Hepatocyte (in vitro differentiated cells): ENCODE results near the gene GCG. TPM values are rescaled to one million over a fixed set of nuclear protein-coding genes. Genes with fewer than 3 reads are reported as not detected.
A peak's percentile ranks its signal among the peaks of the same experiment; 100 is the strongest.

Experiments used
- DNase-seq: peaks from one replicate; pipeline ENCODE4 v3.0.0-alpha.2; 2016; ENCODE audit warnings: low spot score
- H2AFZ ChIP-seq: fragments of 200-600 bp; sonication (generic); 2 replicates; pipeline ENCODE4 v1.6.0; 2016; ENCODE audit warnings: antibody characterized with exemption, mild to moderate bottlenecking
- H3K27ac ChIP-seq: fragments of 200-600 bp; sonication (generic); 2 replicates; pipeline ENCODE4 v1.5.1; 2016; ENCODE audit warnings: mild to moderate bottlenecking
- H3K27me3 ChIP-seq: fragments of 200-600 bp; sonication (generic); 2 replicates; pipeline ENCODE4 v1.6.1; 2016
- H3K36me3 ChIP-seq: fragments of 200-600 bp; sonication (generic); replicated peaks from 2 replicates; pipeline ENCODE4 v1.5.1; 2016; ENCODE audit warnings: low read depth; ENCODE audit not compliant: insufficient read depth
- H3K4me1 ChIP-seq: fragments of 200-600 bp; sonication (generic); 2 replicates; pipeline ENCODE4 v1.5.1; 2016; ENCODE audit warnings: mild to moderate bottlenecking, moderate library complexity; ENCODE audit not compliant: insufficient read depth
- H3K4me2 ChIP-seq: fragments of 200-600 bp; sonication (generic); 2 replicates; pipeline ENCODE4 v1.6.0; 2016
- H3K4me3 ChIP-seq: fragments of 200-600 bp; sonication (generic); 2 replicates; pipeline ENCODE4 v1.5.1; 2016; ENCODE audit warnings: mild to moderate bottlenecking
- H3K79me2 ChIP-seq: fragments of 200-600 bp; sonication (generic); 2 replicates; pipeline ENCODE4 v1.6.0; 2017; ENCODE audit warnings: mild to moderate bottlenecking
- H3K9me2 ChIP-seq: fragments of 200-600 bp; sonication (generic); replicated peaks from 2 replicates; pipeline ENCODE4 v1.6.0; 2017; ENCODE audit warnings: mild to moderate bottlenecking; ENCODE audit not compliant: insufficient read depth
- H3K9me3 ChIP-seq: fragments of 200-600 bp; sonication (generic); 2 replicates; pipeline ENCODE4 v1.5.1; 2016; ENCODE audit warnings: low read depth, mild to moderate bottlenecking
- H4K20me1 ChIP-seq: fragments of 200-600 bp; sonication (generic); 2 replicates; pipeline ENCODE4 v1.6.0; 2016; ENCODE audit warnings: mild to moderate bottlenecking; ENCODE audit not compliant: insufficient read depth, poor library complexity, severe bottlenecking
- CTCF ChIP-seq: fragments of 200-600 bp; sonication (generic); IDR thresholded peaks from 2 replicates; pipeline ENCODE4 v1.5.1; 2016; ENCODE audit warnings: antibody characterized with exemption, mild to moderate bottlenecking; ENCODE audit not compliant: poor library complexity
- EZH2 ChIP-seq: fragments of 200-600 bp; sonication (generic); IDR thresholded peaks from 2 replicates; pipeline ENCODE4 v1.6.1; 2016; ENCODE audit warnings: antibody characterized with exemption, mild to moderate bottlenecking, borderline replicate concordance
- EZH2phosphoT487 ChIP-seq: fragments of 200-600 bp; sonication (generic); IDR thresholded peaks from one replicate; pipeline ENCODE4 v1.6.1; 2018; ENCODE audit warnings: antibody characterized with exemption, mild to moderate bottlenecking, low read depth, moderate library complexity; ENCODE audit not compliant: unreplicated experiment, severe bottlenecking
- WGBS: methylation state at CpG from one replicate; pipeline ENCODE4 v1.1.6; 2016; ENCODE audit warnings: low lambda C conversion rate; ENCODE audit errors: missing lambda C conversion rate; 5-methylcytosine and 5-hydroxymethylcytosine counted together
- polyA plus RNA-seq: library from polyadenylated mRNA; unstranded; fragments of >200 nt; fragmentation: Nextera tagmentation; extraction: Ambion mirVana; gene quantifications from 2 replicates; pipeline ENCODE4 v1.2.1, GENCODE V29; 2016
- total RNA-seq: library from RNA; depleted of rRNA; stranded (reverse); fragments of >200 nt; gene quantifications from 2 replicates; pipeline ENCODE4 v1.2.3, GENCODE V29; 2014

The GCG gene
- total and polyA plus RNA-seq, 2 experiments from 2014 or later: 19.8 to 100 TPM

GRCh38 chr2:162159446-162159845, 7.4 kb upstream of the GCG start:
- Histone ChIP-seq H3K4me3 (no peak overlapping the region), H3K27me3 (peaks cover 2% of the 10 kb centered on the region), H3K9me3 (no peaks in the 10 kb centered on the region), H2AFZ (no peak overlapping the region), H4K20me1 (no peaks in the 10 kb centered on the region), H3K4me1 (no peaks in the 10 kb centered on the region), H3K27ac (no peak overlapping the region), H3K9me2 (no peaks in the 10 kb centered on the region), H3K79me2 (no peaks in the 10 kb centered on the region), H3K36me3 (no peaks in the 10 kb centered on the region), H3K4me2 (no peak overlapping the region)
- no peak for DNase-seq
- 87% methylated on average over 6 of the region's 6 CpGs for WGBS
- TF ChIP-seq CTCF (no peak), EZH2 (no peak), EZH2phosphoT487 (no peak)

GRCh38 chr2:162156149-162156548, 4.1 kb upstream of the GCG start:
- WGBS: 83% methylated on average over 3 of the region's 3 CpGs
- no peak for TF ChIP-seq CTCF

GRCh38 chr2:162155093-162155492, 3.0 kb upstream of the GCG start:
- DNase-seq: no peak
- Histone ChIP-seq H3K27me3 (peaks cover 12% of the 10 kb centered on the region), H3K36me3 (no peaks in the 10 kb centered on the region), H3K9me2 (no peaks in the 10 kb centered on the region), H3K4me2 (no peak overlapping the region), H2AFZ (no peak overlapping the region), H3K79me2 (no peaks in the 10 kb centered on the region), H3K4me3 (no peak overlapping the region), H3K4me1 (no peaks in the 10 kb centered on the region), H3K27ac (no peak overlapping the region), H4K20me1 (no peaks in the 10 kb centered on the region), H3K9me3 (no peaks in the 10 kb centered on the region)
- 79% methylated on average over 3 of the region's 3 CpGs for WGBS
- TF ChIP-seq EZH2: no peak
- TF ChIP-seq CTCF: no peak
- TF ChIP-seq EZH2phosphoT487: no peak

More at GRCh38 chr2:162156149-162156548, 4.1 kb upstream of the GCG start:
- Histone ChIP-seq H3K9me3 (no peaks in the 10 kb centered on the region), H3K27me3 (peaks cover 12% of the 10 kb centered on the region), H3K36me3 (no peaks in the 10 kb centered on the region), H3K4me3 (no peak overlapping the region), H3K4me1 (no peaks in the 10 kb centered on the region), H3K9me2 (no peaks in the 10 kb centered on the region), H3K79me2 (no peaks in the 10 kb centered on the region), H3K4me2 (no peak overlapping the region), H4K20me1 (no peaks in the 10 kb centered on the region), H3K27ac (no peak overlapping the region), H2AFZ (no peak overlapping the region)
- DNase-seq: no peak

GRCh38 chr2:162153608-162154224, 1.7 kb upstream of the GCG start:
- DNase-seq: peak; percentile 80
- Histone ChIP-seq H3K79me2 (no peaks in the 10 kb centered on the region), H3K4me1 (no peaks in the 10 kb centered on the region), H3K36me3 (no peaks in the 10 kb centered on the region), H3K27me3 (peaks cover 12% of the 10 kb centered on the region), H4K20me1 (no peaks in the 10 kb centered on the region), H2AFZ (no peak overlapping the region), H3K9me3 (no peaks in the 10 kb centered on the region), H3K4me3 (no peak overlapping the region), H3K27ac (no peak overlapping the region), H3K9me2 (no peaks in the 10 kb centered on the region), H3K4me2 (peak overlapping the region; percentile 36)
- 2% methylated on average over 5 of the region's 5 CpGs for WGBS
- no peak for TF ChIP-seq EZH2
- TF ChIP-seq CTCF: peak; percentile 72
- no peak for TF ChIP-seq EZH2phosphoT487
